Smooth muscle cell (in vitro differentiated cells): ENCODE measurements around the gene ODF4. TPM values are rescaled to one million over a fixed set of nuclear protein-coding genes. Genes with fewer than 3 reads are reported as not detected.
A peak's percentile ranks its signal among the peaks of the same experiment; 100 is the strongest.

ENCODE experiments used
- DNase-seq: peaks from one replicate; lab custom pipeline; 2025; ENCODE audit not compliant: unreplicated experiment; lab: John Stamatoyannopoulos, UW
- H2AFZ ChIP-seq: fragments of 200-600 bp; sonication (generic); 2 replicates; pipeline ENCODE4 v1.6.0; 2016; ENCODE audit warnings: antibody characterized with exemption, low read depth, mild to moderate bottlenecking
- H3F3A ChIP-seq: fragments of 200-600 bp; sonication (generic); 2 replicates; pipeline ENCODE4 v1.6.0; 2017; ENCODE audit warnings: antibody characterized with exemption, low read depth
- H3K27ac ChIP-seq: fragments of 200-600 bp; sonication (generic); 2 replicates; pipeline ENCODE4 v1.5.1; 2016; ENCODE audit warnings: low read depth, mild to moderate bottlenecking
- H3K27me3 ChIP-seq: fragments of 200-600 bp; sonication (generic); 2 replicates; pipeline ENCODE4 v1.6.1; 2016; ENCODE audit warnings: low read depth, mild to moderate bottlenecking
- H3K36me3 ChIP-seq: fragments of 200-600 bp; sonication (generic); 2 replicates; pipeline ENCODE4 v1.5.1; 2016; ENCODE audit warnings: low read depth
- H3K4me1 ChIP-seq: fragments of 200-600 bp; sonication (generic); 2 replicates; pipeline ENCODE4 v1.5.1; 2016; ENCODE audit warnings: low read depth
- H3K4me2 ChIP-seq: fragments of 200-600 bp; sonication (generic); 2 replicates; pipeline ENCODE4 v1.6.0; 2016; ENCODE audit warnings: mild to moderate bottlenecking
- H3K4me3 ChIP-seq: fragments of 200-600 bp; sonication (generic); 2 replicates; pipeline ENCODE4 v1.5.1; 2016; ENCODE audit warnings: mild to moderate bottlenecking
- H3K79me2 ChIP-seq: fragments of 200-600 bp; sonication (generic); 2 replicates; pipeline ENCODE4 v1.6.0; 2016; ENCODE audit warnings: low read depth, mild to moderate bottlenecking
- H3K9ac ChIP-seq: fragments of 200-600 bp; sonication (generic); 2 replicates; pipeline ENCODE4 v1.6.0; 2016; ENCODE audit warnings: low read depth
- H3K9me3 ChIP-seq: fragments of 200-600 bp; sonication (generic); replicated peaks from 2 replicates; pipeline ENCODE4 v1.5.1; 2016; ENCODE audit warnings: low read depth
- H4K20me1 ChIP-seq: fragments of 200-600 bp; sonication (generic); 2 replicates; pipeline ENCODE4 v1.6.0; 2016; ENCODE audit warnings: low read depth
- CTCF ChIP-seq: fragments of 200-600 bp; sonication (generic); IDR thresholded peaks from 2 replicates; pipeline ENCODE4 v1.5.1; 2017; ENCODE audit warnings: borderline replicate concordance, mild to moderate bottlenecking, antibody characterized with exemption; ENCODE audit not compliant: insufficient read depth, poor library complexity, severe bottlenecking
- WGBS: methylation state at CpG from one replicate; pipeline ENCODE4 v1.1.7; 2016; ENCODE audit warnings: low lambda C conversion rate; 5-methylcytosine and 5-hydroxymethylcytosine counted together
- polyA plus RNA-seq: library from polyadenylated mRNA; unstranded; fragments of >200 nt; fragmentation: Nextera tagmentation; extraction: Ambion mirVana; gene quantifications from 2 replicates; pipeline ENCODE4 v1.2.1, GENCODE V29; 2016
- total RNA-seq: library from RNA; depleted of rRNA; stranded (reverse); fragments of >200 nt; gene quantifications from 2 replicates; pipeline ENCODE4 v1.2.3, GENCODE V29; 2014

The ODF4 gene
- total and polyA plus RNA-seq, 2 experiments from 2014 or later, result not detected

DNA sequence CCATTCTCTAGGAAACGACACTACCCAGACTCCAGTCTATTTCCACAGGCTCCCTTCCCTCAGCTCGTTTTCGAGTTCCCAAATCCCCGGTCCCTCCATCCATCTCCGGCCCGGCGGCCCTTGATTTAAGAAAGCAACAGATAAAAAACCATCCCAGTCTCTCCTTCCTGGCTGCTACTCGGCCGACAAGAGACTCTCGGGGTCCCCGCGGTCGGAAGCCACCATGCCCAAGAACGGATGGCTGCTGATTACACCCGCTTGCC lies 43.2 kb downstream of the ODF4 start:
- Histone ChIP-seq H3K4me2 (peak overlapping the region; percentile 98), H3K79me2 (peaks cover 45% of the 10 kb centered on the region), H2AFZ (peak overlapping the region; percentile 56), H3K4me3 (peak overlapping the region; percentile 66), H3K27ac (peak overlapping the region; percentile 73), H4K20me1 (peaks cover 46% of the 10 kb centered on the region), H3F3A (peaks cover 46% of the 10 kb centered on the region), H3K27me3 (no peaks in the 10 kb centered on the region), H3K4me1 (peaks cover 21% of the 10 kb centered on the region), H3K9ac (peak overlapping the region; percentile 90), H3K9me3 (no peaks in the 10 kb centered on the region), H3K36me3 (no peaks in the 10 kb centered on the region)
- WGBS, result under 1% methylated on average over 15 of the region's 15 CpGs
- no peak for DNase-seq
- TF ChIP-seq CTCF, result no peak

DNA sequence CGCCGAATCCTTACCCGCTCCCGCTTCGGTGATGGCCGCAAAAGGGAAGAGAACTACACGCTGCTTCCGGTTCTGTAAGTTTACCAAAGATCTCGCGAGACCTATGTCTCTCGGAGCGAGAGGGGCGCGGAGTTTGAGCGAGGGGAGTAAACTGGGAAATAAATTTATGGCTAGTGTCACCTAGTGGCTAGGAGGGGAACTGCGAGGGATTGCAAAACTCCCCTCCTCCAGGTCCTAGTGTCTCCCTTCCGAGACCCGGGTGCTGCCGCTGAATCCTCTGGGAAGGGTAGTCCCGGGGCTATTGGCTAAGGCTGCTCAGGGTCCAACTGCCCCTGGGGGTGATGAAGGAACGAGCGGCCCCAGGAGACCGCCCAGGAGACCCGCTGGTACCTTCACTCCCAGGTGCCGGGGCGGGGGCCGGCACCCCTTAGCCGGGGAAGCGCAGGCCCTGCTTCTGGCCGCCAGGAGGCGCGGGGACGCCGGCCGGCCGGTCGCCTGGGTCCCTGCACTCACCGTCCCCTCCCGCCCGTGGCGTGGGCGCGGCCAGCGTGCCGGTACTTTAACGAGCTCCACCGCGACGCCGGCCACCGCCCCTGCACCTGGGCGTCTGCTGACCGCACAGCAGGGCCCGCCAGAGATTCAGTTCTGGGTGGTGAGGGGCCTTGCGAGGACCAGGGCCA lies 43.6 kb downstream of the ODF4 start, which contains the start of gene RPL26:
Gene RPL26 (minus strand): TSS at position 51 of the 680 bp plus-strand sequence. CDS start 883 bp downstream, outside the sequence.
- DNase-seq, result peak; percentile 94
- Histone ChIP-seq H3K79me2 (peaks cover 45% of the 10 kb centered on the region), H3K9me3 (no peaks in the 10 kb centered on the region), H3K36me3 (no peaks in the 10 kb centered on the region), H3F3A (peaks cover 41% of the 10 kb centered on the region), H3K27ac (peak within 1 kb of the TSS; percentile 73), H3K9ac (peak within 1 kb of the TSS; percentile 90), H2AFZ (peak within 1 kb of the TSS; percentile 90), H3K4me2 (peak within 1 kb of the TSS; percentile 98), H3K4me1 (peaks cover 21% of the 10 kb centered on the region), H3K27me3 (no peaks in the 10 kb centered on the region), H4K20me1 (peaks cover 44% of the 10 kb centered on the region), H3K4me3 (peak within 1 kb of the TSS; percentile 66)
- TF ChIP-seq CTCF, result peak; percentile 77
- 1% methylated on average over 40 of the region's 55 CpGs for WGBS

DNA sequence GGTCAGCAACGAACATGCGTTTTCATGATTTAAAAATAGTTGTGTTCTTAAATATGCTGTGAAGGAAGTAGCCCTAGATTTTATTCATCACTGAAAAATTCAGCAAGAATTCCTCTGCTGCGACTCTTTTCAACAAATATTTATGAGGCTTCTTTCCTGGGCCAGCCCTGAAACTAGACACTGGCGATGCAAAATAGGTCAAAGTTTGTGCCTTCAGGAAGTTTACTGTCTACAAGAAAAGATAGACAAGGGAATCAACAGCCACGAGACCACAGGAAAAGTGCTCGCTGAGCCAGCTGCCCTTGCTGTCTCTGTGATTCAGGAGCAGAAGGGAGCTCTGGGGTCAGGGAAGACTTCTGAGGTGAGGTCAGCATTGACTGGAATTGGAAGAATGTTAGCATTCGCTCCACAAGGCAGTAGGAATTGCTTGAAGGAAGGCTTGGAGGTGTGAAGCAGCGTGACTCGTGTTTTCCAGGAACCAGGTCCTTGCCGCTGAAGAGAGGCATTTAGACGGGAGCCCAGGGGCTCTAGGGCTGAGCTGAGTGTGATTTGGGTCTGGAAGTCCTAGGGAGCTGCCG lies 45.2 kb downstream of the ODF4 start:
- 8% methylated on average over 12 of the region's 12 CpGs for WGBS
- Histone ChIP-seq H3F3A (peaks cover 28% of the 10 kb centered on the region), H3K36me3 (no peaks in the 10 kb centered on the region), H3K4me3 (peak overlapping the region; percentile 66), H3K27ac (peak overlapping the region; percentile 58), H3K9ac (peak overlapping the region; percentile 5), H3K4me1 (peaks cover 21% of the 10 kb centered on the region), H3K9me3 (no peaks in the 10 kb centered on the region), H3K4me2 (peak overlapping the region; percentile 96), H3K79me2 (peaks cover 31% of the 10 kb centered on the region), H3K27me3 (no peaks in the 10 kb centered on the region), H4K20me1 (peaks cover 28% of the 10 kb centered on the region), H2AFZ (no peak overlapping the region)
- no peak for TF ChIP-seq CTCF
- DNase-seq, result no peak

DNA sequence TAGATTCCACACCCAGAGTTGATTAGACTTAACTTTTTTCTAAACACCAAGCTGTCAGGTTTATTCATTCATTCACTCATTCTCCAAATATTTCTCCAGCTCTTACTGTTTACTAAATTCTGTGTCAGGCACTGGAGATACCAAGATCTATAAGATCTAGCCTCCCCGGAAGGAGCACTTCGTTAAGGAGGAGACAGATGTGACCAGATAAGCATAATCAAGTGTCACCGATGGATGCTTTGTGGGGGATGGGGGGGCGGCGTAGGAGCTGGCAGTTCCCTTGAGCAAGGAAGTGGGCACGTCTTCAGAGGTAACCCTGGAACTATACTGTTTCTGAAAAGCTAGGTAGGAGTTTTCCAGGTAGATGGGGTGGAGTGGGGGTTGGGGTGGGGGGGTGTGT lies 47.2 kb downstream of the ODF4 start:
- DNase-seq, result no peak
- H3K4me3 ChIP-seq, result no peak overlapping the region
- peaks cover 13% of the 10 kb centered on the region for H3F3A ChIP-seq
- H3K4me2 ChIP-seq, result no peak overlapping the region
- H2AFZ ChIP-seq, result no peak overlapping the region
- H3K4me1 ChIP-seq, result peaks cover 7% of the 10 kb centered on the region
- no peak overlapping the region for H3K9ac ChIP-seq
- H3K27ac ChIP-seq, result no peak overlapping the region
- peaks cover 12% of the 10 kb centered on the region for H3K79me2 ChIP-seq
- no peak for TF ChIP-seq CTCF
- H3K27me3 ChIP-seq, result no peaks in the 10 kb centered on the region
- WGBS, result 48% methylated on average over 6 of the region's 6 CpGs
- H3K36me3 ChIP-seq, result no peaks in the 10 kb centered on the region
- peaks cover 9% of the 10 kb centered on the region for H4K20me1 ChIP-seq
- no peaks in the 10 kb centered on the region for H3K9me3 ChIP-seq
